ENCODE data around the gene SSB.
"Not testable (repeated sequence)": the region's sequence is repeated elsewhere in the genome, so short reads cannot be mapped to it uniquely, and the experiment has no call there.

The SSB gene

DNA sequence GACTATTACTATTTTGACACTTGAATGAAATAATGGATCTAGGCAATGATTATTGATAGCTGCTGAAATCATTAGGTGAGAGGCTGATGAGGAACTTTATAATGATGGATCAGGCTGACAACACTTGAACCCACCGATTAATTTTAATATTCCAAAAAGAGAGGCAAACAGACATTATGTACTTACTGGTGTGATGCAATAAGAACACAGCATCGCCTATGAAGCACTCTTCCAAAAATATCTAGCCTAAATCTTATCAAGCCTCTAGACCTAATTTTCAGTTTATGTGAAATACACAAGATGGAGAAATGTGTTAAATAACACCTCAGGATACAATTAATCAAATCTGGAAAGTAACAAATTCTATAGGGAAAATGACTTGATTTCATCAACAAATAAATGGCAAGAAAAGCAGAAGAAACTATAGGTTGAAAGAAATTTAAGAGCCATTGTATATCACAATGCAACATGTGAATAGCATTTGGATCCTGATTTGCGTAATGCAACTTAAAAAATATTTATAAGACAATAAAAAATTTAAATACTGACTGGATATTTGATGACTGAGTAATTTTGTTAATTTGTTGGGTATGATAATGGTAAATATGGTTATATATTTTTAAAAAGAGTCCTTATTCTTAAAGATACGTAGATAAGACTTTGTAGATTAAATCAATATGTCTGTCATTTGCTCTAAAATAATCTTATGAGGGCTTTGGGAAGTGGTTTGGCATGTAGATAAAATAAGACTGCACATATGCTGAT, 17.2 kb upstream of the SSB start:
- DNase-seq (ENCODE audit: low read depth), result no peak

DNA sequence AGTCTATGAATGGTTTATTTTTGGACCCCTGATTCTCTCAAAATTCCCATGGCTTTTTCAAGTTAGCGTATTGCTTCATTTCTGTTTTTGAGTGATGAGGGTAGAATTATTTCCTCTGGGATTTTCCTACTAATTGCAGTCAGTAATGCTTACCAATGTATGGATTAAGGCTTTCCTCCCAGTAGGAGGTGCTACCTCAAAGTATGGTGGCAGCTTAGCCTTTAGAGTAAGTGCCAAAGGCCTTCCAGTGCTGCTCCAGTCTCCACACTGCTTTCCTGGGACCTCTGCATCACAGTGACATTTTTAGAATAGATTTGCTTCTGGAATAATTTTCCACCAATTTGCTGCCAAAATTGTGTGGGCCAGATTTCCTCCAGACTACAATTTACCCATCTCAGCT, 16.2 kb upstream of the SSB start:
- no peak for DNase-seq (ENCODE audit: low read depth)

GRCh38 chr2:169790581-169790980, 8.1 kb upstream of the SSB start:
- no peak for DNase-seq (ENCODE audit: low read depth)

DNA sequence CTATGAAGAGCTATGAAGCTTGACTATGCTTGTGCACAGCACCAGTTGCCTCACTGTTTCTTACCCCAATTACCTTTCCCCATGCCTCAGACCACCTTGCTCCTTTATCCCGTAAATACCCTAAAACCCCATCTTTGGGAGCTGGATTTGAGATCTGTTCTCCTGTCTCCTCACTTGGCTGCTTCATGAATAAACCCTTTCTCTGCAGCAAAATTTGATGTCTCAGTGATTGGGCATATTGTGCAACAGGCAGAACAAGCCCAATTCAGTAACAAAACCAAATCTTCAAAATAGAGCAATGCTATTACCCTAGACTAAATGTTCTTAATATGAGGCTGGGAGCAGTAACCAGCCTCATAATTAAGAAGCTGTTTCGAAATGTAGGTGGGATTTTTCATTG, 3.5 kb upstream of the SSB start:
- no peak for DNase-seq (ENCODE audit: low read depth)

- DNase-seq (ENCODE audit: low read depth), result no peak
Measured at GRCh38 chr2:169796441-169796840, 2.2 kb upstream of the SSB start.

GRCh38 chr2:169797601-169798000, 1.1 kb upstream of the SSB start:
- no peak for DNase-seq (ENCODE audit: low read depth)

GRCh38 chr2:169798397-169798717, 314 bp upstream of the SSB start:
- DNase-seq (ENCODE audit: low read depth), result no peak

DNA sequence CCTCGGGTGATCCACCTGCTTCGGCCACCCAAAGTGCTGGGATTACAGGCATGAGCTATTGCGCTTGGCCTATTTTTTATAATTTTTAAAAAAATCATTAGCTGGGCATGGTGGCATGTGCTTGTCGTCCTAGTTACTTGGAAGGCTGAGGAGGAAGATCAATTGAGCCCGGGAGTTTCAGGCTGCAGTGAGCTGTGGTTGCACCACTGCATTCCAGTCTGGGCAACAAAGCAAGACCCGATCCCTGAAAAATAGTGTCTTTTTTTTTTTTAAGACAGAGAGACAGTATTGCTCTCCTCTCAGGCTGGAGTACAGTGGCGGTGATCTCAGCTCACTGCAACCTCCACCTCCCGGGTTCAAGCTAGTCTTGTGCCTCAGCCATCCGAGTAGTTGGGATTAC, 4.8 kb downstream of the SSB start:
- no peak for DNase-seq (ENCODE audit: low read depth)

GRCh38 chr2:169806586-169806985, 7.9 kb downstream of the SSB start:
- DNase-seq (ENCODE audit: low read depth), result no peak

DNA sequence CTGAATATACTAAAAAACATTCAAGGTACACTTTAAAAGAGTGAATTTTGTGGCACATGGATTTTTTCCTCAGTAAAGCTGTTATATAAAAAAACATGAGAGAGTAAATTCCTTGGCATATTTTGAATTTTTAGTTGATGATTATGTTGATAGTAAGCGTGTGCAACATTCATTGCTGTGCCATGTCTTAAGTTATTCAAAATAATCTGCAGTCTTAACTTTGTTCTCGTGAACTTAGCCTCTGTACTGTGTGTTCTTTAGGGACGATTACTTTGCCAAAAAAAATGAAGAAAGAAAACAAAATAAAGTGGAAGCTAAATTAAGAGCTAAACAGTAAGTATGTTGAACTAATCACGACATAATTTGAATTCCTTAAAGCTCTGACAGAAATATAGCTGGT, 9.6 kb downstream of the SSB start:
- DNase-seq (ENCODE audit: low read depth), result no peak

DNA sequence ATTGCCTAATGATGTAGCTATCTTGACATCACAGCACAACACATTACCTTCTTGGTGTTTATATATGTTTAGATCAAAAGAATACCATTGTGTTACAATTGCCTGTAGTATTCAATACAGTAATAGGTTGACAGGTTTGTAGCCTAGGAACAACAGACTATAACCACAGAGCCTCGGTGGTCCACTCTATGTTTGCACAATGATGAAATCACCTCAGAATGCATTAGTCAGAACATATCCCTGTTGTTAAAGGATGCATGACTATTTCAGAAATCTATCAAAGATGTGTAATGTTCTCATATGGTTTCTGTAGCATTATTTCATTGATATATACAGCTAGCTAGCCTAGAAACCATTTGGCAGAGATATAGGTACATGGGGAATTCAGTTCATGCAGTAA, 17.2 kb downstream of the SSB start:
- no peak for DNase-seq (ENCODE audit: low read depth)

- not testable (repeated sequence) for DNase-seq (ENCODE audit: low read depth)
Measured at GRCh38 chr2:169816961-169817360, 18.3 kb downstream of the SSB start.

DNA sequence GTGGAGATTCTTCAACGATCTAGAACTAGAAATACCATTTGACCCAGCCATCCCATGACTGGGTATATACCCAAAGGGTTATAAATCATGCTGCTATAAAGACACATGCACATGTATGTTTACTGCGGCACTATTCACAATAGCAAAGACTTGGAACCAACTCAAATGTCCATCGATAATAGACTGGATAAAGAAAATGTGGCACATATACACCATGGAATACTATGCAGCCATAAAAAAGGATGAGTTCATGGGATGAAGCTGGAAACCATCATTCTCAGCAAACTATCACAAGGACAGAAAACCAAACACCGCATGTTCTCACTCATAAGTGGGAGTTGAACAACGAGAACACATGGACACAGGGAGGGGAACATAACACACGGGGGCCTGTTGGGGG, 18.7 kb downstream of the SSB start:
- DNase-seq (ENCODE audit: low read depth), result not testable (repeated sequence)

DNA sequence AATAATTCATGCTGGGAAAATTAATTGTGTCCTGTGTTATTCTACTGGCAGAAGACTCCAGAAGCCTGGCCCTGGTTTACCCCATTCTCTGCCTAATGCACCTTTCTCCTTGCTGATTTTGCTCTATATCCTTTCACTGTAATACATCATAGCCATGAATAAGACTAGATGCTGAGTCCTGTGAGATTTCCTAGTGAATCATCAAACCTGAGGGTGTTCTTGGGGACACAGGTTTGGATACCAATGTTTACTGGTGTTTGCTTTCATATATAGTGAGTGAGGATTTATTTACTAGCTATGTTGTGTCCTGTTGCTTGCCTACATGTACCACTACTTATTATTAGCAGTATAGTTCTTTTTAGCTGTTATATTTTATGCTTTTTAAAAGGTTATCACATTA, 19.6 kb downstream of the SSB start:
- DNase-seq (ENCODE audit: low read depth), result no peak

DNA sequence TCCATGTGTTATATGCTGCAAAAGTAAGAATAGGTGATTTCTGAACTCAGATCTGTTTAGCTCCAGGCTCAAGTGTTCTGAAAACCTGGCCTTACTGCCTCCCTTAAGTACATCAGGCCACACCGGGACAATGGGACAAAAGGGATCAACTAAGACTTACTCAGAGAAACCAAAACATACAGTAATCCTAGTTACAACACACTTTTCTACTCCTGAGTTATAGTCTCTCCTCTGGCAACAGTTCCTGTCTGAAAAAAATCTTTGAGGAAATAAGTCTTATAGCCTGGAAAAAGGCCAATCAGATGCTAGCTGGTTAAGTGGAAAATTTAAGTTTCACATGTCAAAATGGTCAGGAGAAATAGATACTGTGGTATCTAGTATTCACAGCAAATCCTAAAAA, 20.4 kb downstream of the SSB start:
- no peak for DNase-seq (ENCODE audit: low read depth)

DNA sequence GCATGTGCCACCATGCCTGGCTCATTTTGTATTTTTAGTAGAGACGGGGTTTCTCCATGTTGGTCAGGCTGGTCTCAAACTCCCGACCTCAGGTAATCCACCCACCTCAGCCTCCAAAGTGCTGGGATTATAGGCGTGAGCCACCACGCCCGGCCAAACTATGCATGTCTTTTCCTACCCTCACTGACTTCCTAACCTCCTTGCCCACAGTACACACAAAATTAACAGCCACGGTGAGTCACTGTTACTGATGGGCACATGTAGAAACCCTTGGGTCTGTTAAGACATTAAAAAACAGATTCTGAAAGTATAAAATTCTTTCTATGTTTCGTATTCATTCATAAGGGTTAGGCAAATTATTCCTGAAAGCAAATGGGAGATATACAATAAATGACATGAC, 21.4 kb downstream of the SSB start:
- DNase-seq (ENCODE audit: low read depth), result not testable (repeated sequence)

GRCh38 chr2:169822036-169822435, 23.4 kb downstream of the SSB start:
- no peak for DNase-seq (ENCODE audit: low read depth)

GRCh38 chr2:169822785-169823392, 24.2 kb downstream of the SSB start:
- DNase-seq (ENCODE audit: low read depth), result no peak

DNA sequence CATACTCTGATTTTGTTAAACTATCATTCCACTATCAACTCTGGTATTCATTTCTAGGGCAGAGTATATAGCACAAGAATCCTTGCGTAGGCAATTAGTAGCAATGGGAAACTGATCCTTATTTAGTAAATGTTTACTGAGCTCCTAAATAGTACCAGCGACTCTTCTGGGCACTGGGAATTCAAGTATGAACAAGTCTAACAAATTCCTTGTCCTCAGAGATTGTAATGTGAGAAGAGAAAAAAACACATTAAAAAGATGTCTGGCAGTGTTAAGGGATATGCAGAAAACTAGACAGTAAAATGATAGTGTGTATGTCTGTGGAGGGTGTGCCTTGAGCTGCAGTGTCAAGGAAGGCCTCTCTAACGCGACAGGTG, 25.3 kb downstream of the SSB start:
- DNase-seq (ENCODE audit: low read depth), result no peak

- DNase-seq (ENCODE audit: low read depth), result peak; percentile 60
Measured at GRCh38 chr2:169824373-169825333, 26.0 kb downstream of the SSB start, which contains the start of gene METTL5. Gene METTL5 (minus strand): TSS chr2:169824905. CDS start chr2:169824597, 308 bp downstream.

GRCh38 chr2:169827272-169828140, 28.8 kb downstream of the SSB start, which contains the start of gene UBR3:
Gene UBR3 (plus strand): TSS chr2:169827454. CDS start chr2:169827508, 54 bp downstream.
- DNase-seq (ENCODE audit: low read depth), result peak; percentile 87

Measured in T follicular helper cell (primary cell).